ENCODE measurements around the gene CUZD1. TPM values are rescaled to one million over a fixed set of nuclear protein-coding genes. Genes with fewer than 3 reads are reported as not detected.

CUZD1 gene
- total and polyA plus RNA-seq, 9 of the 15 experiments (the other 6 are each of a cell fraction or from before 2014, with no cell fraction given) = 0.51 to 1.7 (median 1.1) TPM

DNA sequence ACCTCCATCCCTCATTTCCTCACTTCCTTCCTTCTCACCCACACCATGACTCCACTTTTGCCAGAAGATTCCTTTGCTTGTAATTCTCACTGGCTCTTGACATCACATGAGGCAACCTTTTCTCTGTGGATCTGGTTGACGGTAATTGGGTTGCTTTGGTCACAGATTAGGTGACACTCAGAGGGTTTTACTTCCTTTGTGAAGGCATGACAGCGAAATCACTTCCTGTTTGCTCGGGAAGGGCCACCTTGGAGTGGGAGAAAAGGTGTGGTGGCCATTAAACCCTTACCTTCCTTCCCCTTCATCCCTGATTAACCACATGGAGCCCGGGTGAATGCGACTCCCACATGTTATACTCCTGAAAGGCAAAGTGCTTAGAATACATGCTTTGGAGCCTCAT, 30.2 kb downstream of the CUZD1 start:
- Histone ChIP-seq H3K9me3 (replicated peaks; ENCODE audit: control insufficient read depth, insufficient read depth, low read depth, low read length) (no peaks in the 10 kb centered on the region), H3K27me3 (ENCODE audit: control insufficient read depth in 2 of 2, insufficient read depth in 2 of 2, low read length in 2 of 2) (peaks cover 0 to 10% of the 10 kb centered on the region in 2 experiments; a peak in 2 of 5 replicates), H3K79me2 (ENCODE audit: control insufficient read depth, insufficient read depth, low read length) (no peaks in the 10 kb centered on the region), H3K4me1 (replicated peaks in 1 of 2; ENCODE audit: control insufficient read depth in 2 of 2, insufficient read depth in 2 of 2, low read length in 2 of 2) (peaks cover 0 to 5% of the 10 kb centered on the region in 2 experiments; a peak in 2 of 5 replicates), H4K20me1 (replicated peaks; ENCODE audit: control insufficient read depth, insufficient read depth, low read length) (no peaks in the 10 kb centered on the region), H2AFZ (ENCODE audit: low read depth, low read length) (no peak overlapping the region), H3K27ac (ENCODE audit: extremely low read depth, low read depth, low read length) (no peak overlapping the region), H3K4me2 (ENCODE audit: insufficient read depth, low read length) (no peak overlapping the region; the same call in 1 of the 2 replicates), H3K9me1 (ENCODE audit: control insufficient read depth, insufficient read depth, low read length) (no peaks in the 10 kb centered on the region), H3K9ac (ENCODE audit: insufficient read depth in 1 of 2, low read depth in 2 of 2, low read length in 2 of 2) (no peak overlapping the region), H3K36me3 (ENCODE audit: control insufficient read depth, insufficient read depth, low read length) (no peaks in the 10 kb centered on the region), H3K4me3 (no peak overlapping the region)
- TF ChIP-seq NR2C1 (IDR thresholded peaks at IDR 0.05) (peak; percentile 76), NR2C1 (tag; IDR thresholded peaks at IDR 0.05) (peak; percentile 85), NR2C2 (CRISPR knock-in tag; IDR thresholded peaks at IDR 0.05) (no peak), NR2C2 (tag; IDR thresholded peaks at IDR 0.05) (peak; percentile 71), ZBTB40 (IDR thresholded peaks at IDR 0.05) (peak; percentile 56; the same call in 1 of the 2 replicates), ZBTB40 (CRISPR knock-in tag; IDR thresholded peaks at IDR 0.05) (no peak), ARNT (IDR thresholded peaks at IDR 0.05) (no peak), GABPA (tag; conservative IDR thresholded peaks at IDR 0.05; ENCODE audit: low read depth) (peak; percentile 47; the same call in 1 of the 2 replicates), POLR2B (IDR thresholded peaks at IDR 0.05; ENCODE audit: low read depth, partially characterized antibody) (no peak)
- TF ChIP-seq, protein P1, sequence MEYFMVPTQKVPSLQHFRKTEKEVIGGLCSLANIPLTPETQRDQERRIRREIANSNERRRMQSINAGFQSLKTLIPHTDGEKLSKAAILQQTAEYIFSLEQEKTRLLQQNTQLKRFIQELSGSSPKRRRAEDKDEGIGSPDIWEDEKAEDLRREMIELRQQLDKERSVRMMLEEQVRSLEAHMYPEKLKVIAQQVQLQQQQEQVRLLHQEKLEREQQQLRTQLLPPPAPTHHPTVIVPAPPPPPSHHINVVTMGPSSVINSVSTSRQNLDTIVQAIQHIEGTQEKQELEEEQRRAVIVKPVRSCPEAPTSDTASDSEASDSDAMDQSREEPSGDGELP (CRISPR knock-in tag; IDR thresholded peaks at IDR 0.05; ENCODE audit: borderline replicate concordance) = no peak
- in situ Hi-C loops (cut with MboI) (no loop called here), intact Hi-C loops (cut with micrococcal nuclease) (no loop called here)
- no TSS peak for BruUV-seq (replicated peaks)
- DNase-seq (ENCODE audit: extremely low read depth in 1 of 4, low spot score in 3 of 4) (no peak), ATAC-seq (no peak), FAIRE-seq (no peak)
- WGBS (ENCODE audit: insufficient coverage, low coverage, missing lambda C conversion rate) = 0% methylated on average over 3 of the region's 5 CpGs
- ChIA-PET POLR2A (no interaction called here), CTCF (ENCODE audit: low intra/inter-chr PET ratio) (no interaction called here)
